ENCODE measurements around the gene DIPK1C. TPM values are rescaled to one million over a fixed set of nuclear protein-coding genes. Genes with fewer than 3 reads are reported as not detected.

The DIPK1C gene
- total RNA-seq, 1 experiment from 2014 or later, result not detected

DNA sequence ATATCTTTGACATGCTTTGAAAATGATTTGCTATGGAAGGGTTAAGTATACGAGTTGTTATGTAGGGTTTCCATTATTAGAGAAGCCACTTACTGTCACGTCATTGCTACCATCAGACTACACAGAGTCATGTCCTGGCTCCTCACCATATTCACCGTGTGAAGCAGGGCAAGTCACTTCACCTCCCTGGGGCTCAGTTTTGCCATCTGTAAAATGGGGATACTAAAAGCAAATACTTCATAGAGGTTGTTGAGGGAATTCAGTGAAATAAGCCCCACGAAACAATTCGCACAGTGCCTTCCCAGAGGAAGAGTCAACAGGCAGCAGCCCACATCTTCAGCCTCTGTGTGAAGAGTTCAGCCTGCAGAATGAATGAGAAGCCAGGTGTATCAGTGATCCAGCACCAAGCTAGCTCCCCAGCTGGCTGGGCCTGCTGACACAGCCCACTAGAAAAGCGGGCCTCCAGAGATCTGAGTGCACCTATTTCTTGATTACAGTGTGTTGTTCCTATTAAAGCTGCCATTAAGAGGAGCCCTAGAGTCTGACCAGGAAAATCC, 3.4 kb downstream of the DIPK1C start:
- Histone ChIP-seq H3K4me3 (ENCODE audit: low read depth, low read length) (no peak overlapping the region), H3K27me3 (replicated peaks; ENCODE audit: control insufficient read depth, insufficient read depth, low read length) (no peaks in the 10 kb centered on the region), H3K36me3 (ENCODE audit: control insufficient read depth, insufficient read depth, low read length) (no peaks in the 10 kb centered on the region), H3K4me1 (peaks cover 3% of the 10 kb centered on the region; the same call in 1 of the 2 replicates), H3K9me3 (no peaks in the 10 kb centered on the region)
- H3K36me3 Mint-ChIP-seq (ENCODE audit: insufficient read depth, unreplicated experiment), result no peaks in the 10 kb centered on the region
- no peaks in the 10 kb centered on the region for H3K4me1 Mint-ChIP-seq (ENCODE audit: low read depth, unreplicated experiment)
- H3K9me3 Mint-ChIP-seq (ENCODE audit: unreplicated experiment), result no peaks in the 10 kb centered on the region
- CTCF ChIA-PET, result no interaction called here
- H3K27ac Mint-ChIP-seq (ENCODE audit: unreplicated experiment), result no peak overlapping the region
- DNase-seq, result no peak
- POLR2A ChIA-PET, result no interaction called here
- intact Hi-C loops (cut with micrococcal nuclease; ENCODE audit: unreplicated experiment), result loop anchor here (10.0 kb wide), 1 partner anchor 59 kb away; no protein-coding TSS in a partner anchor
- no peak overlapping the region for H3K4me3 Mint-ChIP-seq (ENCODE audit: unreplicated experiment)
- no TSS peak for BruUV-seq (replicated peaks)
- TF ChIP-seq, protein P1, sequence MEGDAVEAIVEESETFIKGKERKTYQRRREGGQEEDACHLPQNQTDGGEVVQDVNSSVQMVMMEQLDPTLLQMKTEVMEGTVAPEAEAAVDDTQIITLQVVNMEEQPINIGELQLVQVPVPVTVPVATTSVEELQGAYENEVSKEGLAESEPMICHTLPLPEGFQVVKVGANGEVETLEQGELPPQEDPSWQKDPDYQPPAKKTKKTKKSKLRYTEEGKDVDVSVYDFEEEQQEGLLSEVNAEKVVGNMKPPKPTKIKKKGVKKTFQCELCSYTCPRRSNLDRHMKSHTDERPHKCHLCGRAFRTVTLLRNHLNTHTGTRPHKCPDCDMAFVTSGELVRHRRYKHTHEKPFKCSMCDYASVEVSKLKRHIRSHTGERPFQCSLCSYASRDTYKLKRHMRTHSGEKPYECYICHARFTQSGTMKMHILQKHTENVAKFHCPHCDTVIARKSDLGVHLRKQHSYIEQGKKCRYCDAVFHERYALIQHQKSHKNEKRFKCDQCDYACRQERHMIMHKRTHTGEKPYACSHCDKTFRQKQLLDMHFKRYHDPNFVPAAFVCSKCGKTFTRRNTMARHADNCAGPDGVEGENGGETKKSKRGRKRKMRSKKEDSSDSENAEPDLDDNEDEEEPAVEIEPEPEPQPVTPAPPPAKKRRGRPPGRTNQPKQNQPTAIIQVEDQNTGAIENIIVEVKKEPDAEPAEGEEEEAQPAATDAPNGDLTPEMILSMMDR (IDR thresholded peaks at IDR 0.05; ENCODE audit: insufficient read depth in 1 of 2, low read depth in 1 of 2, low read length in 1 of 2, severe bottlenecking in 1 of 2, unreplicated experiment in 1 of 2), result no peak
- H3K27me3 Mint-ChIP-seq (ENCODE audit: insufficient read depth, unreplicated experiment), result peaks cover 10% of the 10 kb centered on the region

DNA sequence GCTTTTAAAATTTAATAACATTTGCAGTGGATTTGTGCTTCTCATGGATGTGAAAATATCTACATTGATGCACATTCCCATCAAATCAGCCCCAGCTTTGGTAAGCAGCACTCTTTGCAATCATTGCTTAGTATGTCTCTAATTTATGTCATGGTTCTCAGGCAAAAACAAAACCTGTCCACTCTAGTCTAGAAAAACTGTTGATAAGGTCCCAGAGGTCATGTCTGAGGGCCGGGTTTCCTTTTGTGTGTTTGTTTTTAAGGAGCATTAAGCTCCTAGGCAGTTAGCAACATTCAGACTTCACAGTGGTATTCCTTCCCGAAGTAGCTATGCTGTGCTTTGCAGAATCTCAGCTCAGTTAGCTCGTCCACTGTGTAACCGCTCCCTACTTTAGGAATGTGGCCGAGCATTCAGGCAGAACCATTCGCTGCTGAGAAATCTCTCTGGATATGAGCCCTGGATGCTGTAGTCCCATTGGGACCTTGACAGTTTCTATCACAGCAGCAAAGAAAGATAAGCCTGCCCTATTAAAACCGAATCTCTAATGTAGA, 4.0 kb downstream of the DIPK1C start:
- Mint-ChIP-seq H3K9me3 (ENCODE audit: unreplicated experiment) (no peaks in the 10 kb centered on the region), H3K4me3 (ENCODE audit: unreplicated experiment) (no peak overlapping the region), H3K27me3 (ENCODE audit: insufficient read depth, unreplicated experiment) (peaks cover 7% of the 10 kb centered on the region), H3K4me1 (ENCODE audit: low read depth, unreplicated experiment) (no peaks in the 10 kb centered on the region), H3K27ac (ENCODE audit: unreplicated experiment) (no peak overlapping the region), H3K36me3 (ENCODE audit: insufficient read depth, unreplicated experiment) (no peaks in the 10 kb centered on the region)
- H3K4me1 ChIP-seq, result peaks cover 3% of the 10 kb centered on the region; the same call in 1 of the 2 replicates
- no peaks in the 10 kb centered on the region for H3K36me3 ChIP-seq (ENCODE audit: control insufficient read depth, insufficient read depth, low read length)
- POLR2A ChIA-PET, result no interaction called here
- intact Hi-C loops (cut with micrococcal nuclease; ENCODE audit: unreplicated experiment), result loop anchor here (10.0 kb wide), 1 partner anchor 58 kb away; no protein-coding TSS in a partner anchor
- no peak overlapping the region for H3K4me3 ChIP-seq (ENCODE audit: low read depth, low read length)
- BruUV-seq (replicated peaks), result no TSS peak
- no peaks in the 10 kb centered on the region for H3K27me3 ChIP-seq (replicated peaks; ENCODE audit: control insufficient read depth, insufficient read depth, low read length)
- TF ChIP-seq, protein P1 (IDR thresholded peaks at IDR 0.05; ENCODE audit: insufficient read depth in 1 of 2, low read depth in 1 of 2, low read length in 1 of 2, severe bottlenecking in 1 of 2, unreplicated experiment in 1 of 2), result no peak
- DNase-seq, result no peak
- CTCF ChIA-PET, result no interaction called here
- H3K9me3 ChIP-seq, result no peaks in the 10 kb centered on the region

DNA sequence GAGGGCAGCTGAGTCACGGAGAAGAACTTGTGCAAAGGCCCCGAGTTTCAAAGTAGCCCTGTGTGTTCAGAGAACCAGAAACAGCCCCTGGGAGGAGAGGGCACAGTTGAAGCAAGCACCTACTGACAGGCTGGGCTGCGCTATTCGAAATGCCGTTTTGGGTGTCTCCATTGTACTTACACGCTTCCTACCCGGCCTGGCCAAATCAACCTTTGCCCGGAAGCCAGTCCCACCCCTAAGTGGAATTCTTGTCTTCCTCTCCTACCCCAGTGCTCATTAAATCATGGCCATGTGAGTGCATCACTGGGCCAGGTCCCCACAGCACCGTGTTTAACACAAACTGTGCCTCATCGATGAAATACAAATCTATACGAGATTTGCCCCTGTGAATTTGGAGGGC, 6.0 kb downstream of the DIPK1C start:
- no peaks in the 10 kb centered on the region for H3K36me3 ChIP-seq (ENCODE audit: control insufficient read depth, insufficient read depth, low read length)
- H3K27me3 ChIP-seq (replicated peaks; ENCODE audit: control insufficient read depth, insufficient read depth, low read length), result no peaks in the 10 kb centered on the region
- BruUV-seq (replicated peaks), result no TSS peak
- TF ChIP-seq, protein P1 (IDR thresholded peaks at IDR 0.05; ENCODE audit: insufficient read depth in 1 of 2, low read depth in 1 of 2, low read length in 1 of 2, severe bottlenecking in 1 of 2, unreplicated experiment in 1 of 2), result no peak
- peaks cover 3% of the 10 kb centered on the region; the same call in 1 of the 2 replicates for H3K4me1 ChIP-seq
- no peak for DNase-seq
- no peaks in the 10 kb centered on the region for H3K36me3 Mint-ChIP-seq (ENCODE audit: insufficient read depth, unreplicated experiment)
- intact Hi-C loops (cut with micrococcal nuclease; ENCODE audit: unreplicated experiment), result loop anchor here (10.0 kb wide), 1 partner anchor 56 kb away; no protein-coding TSS in a partner anchor
- H3K4me3 Mint-ChIP-seq (ENCODE audit: unreplicated experiment), result no peak overlapping the region
- no peaks in the 10 kb centered on the region for H3K4me1 Mint-ChIP-seq (ENCODE audit: low read depth, unreplicated experiment)
- H3K27ac Mint-ChIP-seq (ENCODE audit: unreplicated experiment), result no peak overlapping the region
- ChIA-PET CTCF (no interaction called here), POLR2A (no interaction called here)
- H3K9me3 Mint-ChIP-seq (ENCODE audit: unreplicated experiment), result no peaks in the 10 kb centered on the region
- H3K9me3 ChIP-seq, result no peaks in the 10 kb centered on the region
- H3K4me3 ChIP-seq (ENCODE audit: low read depth, low read length), result no peak overlapping the region
- H3K27me3 Mint-ChIP-seq (ENCODE audit: insufficient read depth, unreplicated experiment), result no peaks in the 10 kb centered on the region
